AG10803 (cell line): ENCODE data around the gene FOXN4.

Experiments
- DNase-seq: peaks from one replicate; pipeline ENCODE4 v3.0.0; 2010; ENCODE audit warnings: low read depth
- H3K4me3 ChIP-seq: 2 replicates; pipeline ENCODE4 v1.5.1; 2011; ENCODE audit warnings: mild to moderate bottlenecking, low read length, control low read depth
- CTCF ChIP-seq: conservative IDR thresholded peaks from 2 replicates; pipeline ENCODE4 v1.5.1; 2011; ENCODE audit warnings: mild to moderate bottlenecking, low read length, control low read depth, inconsistent platforms

The FOXN4 gene

DNA sequence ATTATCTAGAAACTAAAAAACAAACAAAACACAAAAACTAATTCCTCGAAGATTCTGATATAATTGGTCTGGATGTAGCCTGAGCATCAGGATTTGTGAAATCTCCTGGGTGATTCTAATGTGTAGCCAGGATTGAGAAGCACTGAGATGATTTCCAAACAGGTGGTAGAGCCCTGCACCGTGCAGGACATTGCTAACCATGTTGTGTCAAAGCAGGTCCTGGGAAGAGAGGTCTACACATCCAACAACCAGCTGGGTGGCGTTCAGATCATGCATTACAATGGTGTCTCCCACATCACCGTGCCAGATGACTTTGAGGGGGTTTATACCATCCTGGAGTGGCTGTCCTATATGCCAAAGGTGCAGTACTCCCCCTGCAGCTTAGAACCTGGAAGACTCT, 56.3 kb downstream of the FOXN4 start:
- no peak for TF ChIP-seq CTCF
- no peak for DNase-seq
- H3K4me3 ChIP-seq = no peak overlapping the region

GRCh38 chr12:109250523-109250922, 58.6 kb downstream of the FOXN4 start:
- no peak for TF ChIP-seq CTCF
- no peak for DNase-seq
- no peak overlapping the region for H3K4me3 ChIP-seq

DNA sequence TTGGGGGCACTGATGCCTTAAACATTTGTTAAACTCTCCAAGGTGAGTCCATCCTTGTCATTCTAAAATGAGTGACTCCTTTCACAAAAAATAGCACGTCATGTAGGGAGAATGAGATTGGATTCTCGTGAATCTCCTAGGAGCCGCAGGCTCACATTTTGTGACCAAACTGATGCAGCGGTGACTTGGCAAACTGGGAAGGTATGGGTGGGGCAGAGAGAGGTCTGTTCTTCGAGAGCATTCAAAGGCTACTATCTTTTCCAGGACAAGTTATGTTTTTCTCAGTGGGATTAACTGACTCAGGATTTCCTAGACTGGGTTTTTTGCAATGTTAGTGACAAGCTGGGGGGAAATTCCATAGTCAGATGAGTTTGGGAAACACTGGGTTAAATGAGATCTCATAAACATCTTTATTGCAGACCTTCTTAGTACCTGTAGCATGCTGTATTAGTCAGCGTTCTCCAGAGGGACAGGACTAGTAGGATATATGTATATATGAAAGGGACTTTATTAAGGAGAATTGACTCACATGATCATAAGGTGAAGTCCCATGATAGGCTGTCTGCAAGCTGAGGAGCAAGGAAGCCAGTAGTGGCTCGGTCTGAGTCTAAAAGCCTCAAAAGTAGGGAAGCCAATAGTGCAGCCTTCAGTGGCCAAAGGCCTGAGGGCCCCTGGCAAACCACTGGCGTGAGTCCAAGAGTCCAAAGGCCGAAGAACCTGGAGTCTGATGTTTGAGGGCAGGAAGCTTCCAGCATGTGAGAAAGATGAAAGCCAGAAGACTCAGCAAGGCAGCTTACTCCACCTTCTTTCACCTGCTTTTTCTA, 61.0 kb downstream of the FOXN4 start:
- no peak for DNase-seq
- TF ChIP-seq CTCF = no peak
- no peak overlapping the region for H3K4me3 ChIP-seq

DNA sequence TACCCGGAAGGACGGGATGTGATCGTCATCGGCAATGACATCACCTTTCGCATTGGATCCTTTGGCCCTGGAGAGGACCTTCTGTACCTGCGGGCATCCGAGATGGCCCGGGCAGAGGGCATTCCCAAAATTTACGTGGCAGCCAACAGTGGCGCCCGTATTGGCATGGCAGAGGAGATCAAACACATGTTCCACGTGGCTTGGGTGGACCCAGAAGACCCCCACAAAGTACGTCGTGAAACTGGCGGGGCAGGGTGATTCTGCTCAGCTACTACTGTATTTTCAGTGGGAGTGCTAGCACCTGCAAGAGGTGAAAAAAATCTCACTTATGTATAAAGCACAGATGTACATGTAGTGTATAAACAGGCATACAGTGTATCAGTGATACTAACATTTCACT, 62.9 kb downstream of the FOXN4 start:
- no peak for DNase-seq
- TF ChIP-seq CTCF = no peak
- H3K4me3 ChIP-seq = no peak overlapping the region

GRCh38 chr12:109244073-109244472, 65.0 kb downstream of the FOXN4 start:
- TF ChIP-seq CTCF = no peak
- no peak for DNase-seq
- no peak overlapping the region for H3K4me3 ChIP-seq

DNA sequence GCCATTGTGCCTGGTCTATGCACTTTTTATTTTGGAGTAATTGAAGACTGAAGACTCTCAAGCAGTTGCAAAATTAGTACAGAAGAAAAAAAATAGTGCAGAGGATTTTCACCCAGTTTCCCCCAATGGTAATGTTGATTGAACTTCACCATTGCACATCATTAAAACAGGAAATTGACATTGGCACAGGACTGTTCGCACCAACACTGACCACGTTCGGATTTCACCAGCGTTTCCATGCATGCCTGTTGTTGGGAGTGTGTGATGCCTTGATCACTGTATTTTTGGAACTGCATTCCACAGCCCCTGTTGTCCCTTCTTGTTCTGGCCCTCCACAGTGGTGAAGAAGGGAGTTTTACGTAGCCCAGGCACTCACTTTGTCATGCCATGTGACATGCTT, 67.1 kb downstream of the FOXN4 start:
- H3K4me3 ChIP-seq = no peak overlapping the region
- TF ChIP-seq CTCF = no peak
- no peak for DNase-seq

DNA sequence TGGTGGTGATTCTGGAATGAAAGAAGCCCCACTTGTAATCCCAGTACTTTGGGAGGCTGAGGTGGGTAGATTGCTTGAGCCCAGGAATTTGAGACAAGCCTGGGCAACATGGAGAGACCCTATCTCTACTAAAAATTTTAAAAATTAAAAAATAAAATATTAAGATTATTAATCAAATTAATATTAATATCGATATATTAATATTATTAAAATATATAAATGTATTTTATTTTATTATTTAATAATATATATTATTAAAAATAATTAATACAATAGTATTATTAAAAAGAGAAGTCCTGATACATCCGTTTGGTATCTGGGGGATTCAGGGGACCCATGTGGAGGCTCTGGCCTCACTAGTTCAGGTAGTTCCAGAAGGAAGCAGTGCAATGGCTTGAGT, 68.7 kb downstream of the FOXN4 start:
- DNase-seq = no peak
- TF ChIP-seq CTCF = no peak
- no peak overlapping the region for H3K4me3 ChIP-seq
